Keratinocyte (primary cell): ENCODE results near the gene PLA2G4F.

Experiments
- EZH2 ChIP-seq: IDR thresholded peaks from one replicate; pipeline ENCODE4 v1.6.1; 2012; ENCODE audit warnings: inconsistent platforms, mild to moderate bottlenecking, low read length, moderate library complexity
- TF ChIP-seq, protein P1 (sequence below), 3 experiments: IDR thresholded peaks in 1 of 3; conservative IDR thresholded peaks in 1 of 3; optimal IDR thresholded peaks in 1 of 3; 2 replicates in 2 of 3; 3 replicates in 1 of 3; pipeline versions ENCODE3 to v1.5.1; 2011; ENCODE audit warnings: low read length in 3 of 3, mild to moderate bottlenecking in 3 of 3, moderate library complexity in 2 of 3, control low read depth in 1 of 3, inconsistent platforms in 1 of 3; ENCODE audit not compliant: insufficient read depth in 2 of 3; ENCODE audit errors: extremely low read depth in 1 of 3

DNA sequence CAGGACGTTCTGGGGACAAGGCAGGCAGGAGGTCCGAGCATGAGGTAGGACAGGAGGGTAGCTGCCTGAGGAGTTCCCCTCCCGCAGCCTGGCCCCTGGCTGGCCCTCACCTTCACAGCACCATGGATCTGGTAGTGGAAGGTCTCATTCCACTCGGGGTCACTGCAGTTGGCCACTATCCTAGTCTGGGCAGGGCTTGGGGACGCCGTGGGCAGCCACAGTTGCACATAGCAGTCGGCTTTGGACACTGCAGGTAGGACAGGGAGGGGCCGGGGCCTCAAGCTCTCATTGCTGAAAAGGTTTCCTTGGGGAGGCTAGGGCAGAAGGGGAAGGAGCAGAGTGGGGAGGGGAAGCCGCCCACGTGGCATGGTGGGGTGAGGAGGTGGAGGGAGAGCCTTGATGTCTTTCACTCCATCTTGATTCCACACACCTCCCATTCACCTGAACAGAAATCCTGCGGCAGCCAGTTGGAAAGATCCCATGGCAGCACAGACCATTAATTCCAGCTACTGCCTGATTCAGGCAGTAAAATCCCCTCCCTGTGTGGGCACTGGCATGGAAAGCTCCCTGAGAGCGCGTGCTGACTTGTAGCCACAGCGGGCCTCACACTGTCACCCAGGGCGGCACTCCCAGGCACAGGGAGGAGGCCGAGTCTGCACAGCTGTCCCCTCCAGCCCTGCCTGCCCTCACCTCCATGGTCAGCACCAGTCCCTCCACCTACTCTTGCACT lies 2.1 kb downstream of the PLA2G4F start:
- TF ChIP-seq, protein P1, sequence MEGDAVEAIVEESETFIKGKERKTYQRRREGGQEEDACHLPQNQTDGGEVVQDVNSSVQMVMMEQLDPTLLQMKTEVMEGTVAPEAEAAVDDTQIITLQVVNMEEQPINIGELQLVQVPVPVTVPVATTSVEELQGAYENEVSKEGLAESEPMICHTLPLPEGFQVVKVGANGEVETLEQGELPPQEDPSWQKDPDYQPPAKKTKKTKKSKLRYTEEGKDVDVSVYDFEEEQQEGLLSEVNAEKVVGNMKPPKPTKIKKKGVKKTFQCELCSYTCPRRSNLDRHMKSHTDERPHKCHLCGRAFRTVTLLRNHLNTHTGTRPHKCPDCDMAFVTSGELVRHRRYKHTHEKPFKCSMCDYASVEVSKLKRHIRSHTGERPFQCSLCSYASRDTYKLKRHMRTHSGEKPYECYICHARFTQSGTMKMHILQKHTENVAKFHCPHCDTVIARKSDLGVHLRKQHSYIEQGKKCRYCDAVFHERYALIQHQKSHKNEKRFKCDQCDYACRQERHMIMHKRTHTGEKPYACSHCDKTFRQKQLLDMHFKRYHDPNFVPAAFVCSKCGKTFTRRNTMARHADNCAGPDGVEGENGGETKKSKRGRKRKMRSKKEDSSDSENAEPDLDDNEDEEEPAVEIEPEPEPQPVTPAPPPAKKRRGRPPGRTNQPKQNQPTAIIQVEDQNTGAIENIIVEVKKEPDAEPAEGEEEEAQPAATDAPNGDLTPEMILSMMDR (optimal IDR thresholded peaks at IDR 0.05 in 1 of 3, IDR thresholded peaks at IDR 0.05 in 1 of 3, conservative IDR thresholded peaks at IDR 0.05 in 1 of 3; ENCODE audit: extremely low read depth in 1 of 3, insufficient read depth in 2 of 3, low read length in 3 of 3), result no peak
- TF ChIP-seq EZH2, result no peak
